AG10803 (cell line): ENCODE measurements around the gene ABCA8.

Experiments
- DNase-seq: peaks from one replicate; pipeline ENCODE4 v3.0.0; 2010; ENCODE audit warnings: low read depth
- H3K4me3 ChIP-seq: 2 replicates; pipeline ENCODE4 v1.5.1; 2011; ENCODE audit warnings: mild to moderate bottlenecking, low read length, control low read depth
- CTCF ChIP-seq: conservative IDR thresholded peaks from 2 replicates; pipeline ENCODE4 v1.5.1; 2011; ENCODE audit warnings: mild to moderate bottlenecking, low read length, control low read depth, inconsistent platforms

ABCA8 gene

GRCh38 chr17:68867759-68868516 is 87.3 kb downstream of the ABCA8 start:
- DNase-seq = no peak
- no peak overlapping the region for H3K4me3 ChIP-seq
- TF ChIP-seq CTCF = no peak

GRCh38 chr17:68865584-68865983 is 89.6 kb downstream of the ABCA8 start:
- no peak for TF ChIP-seq CTCF
- no peak for DNase-seq
- no peak overlapping the region for H3K4me3 ChIP-seq

- no peak overlapping the region for H3K4me3 ChIP-seq
Observed at GRCh38 chr17:68863091-68863652, 92.0 kb downstream of the ABCA8 start.

GRCh38 chr17:68861602-68862001 is 93.6 kb downstream of the ABCA8 start:
- DNase-seq = no peak
- no peak overlapping the region for H3K4me3 ChIP-seq
- no peak for TF ChIP-seq CTCF

More at GRCh38 chr17:68863091-68863652, 92.0 kb downstream of the ABCA8 start:
- no peak; the same call in 1 of the 2 replicates for TF ChIP-seq CTCF
- DNase-seq = no peak

- DNase-seq = no peak
- TF ChIP-seq CTCF = no peak
- no peak overlapping the region for H3K4me3 ChIP-seq
Observed at GRCh38 chr17:68860941-68861340, 94.3 kb downstream of the ABCA8 start.

GRCh38 chr17:68854452-68854851 is 100.7 kb downstream of the ABCA8 start:
- DNase-seq = no peak
- no peak for TF ChIP-seq CTCF
- no peak overlapping the region for H3K4me3 ChIP-seq

- peak; percentile 9 for DNase-seq
- TF ChIP-seq CTCF = no peak
- H3K4me3 ChIP-seq = no peak overlapping the region
Observed at GRCh38 chr17:68853439-68853838, 101.8 kb downstream of the ABCA8 start.
